CD14-positive monocyte (primary cell): ENCODE measurements around the gene MORN3. TPM values are rescaled to one million over a fixed set of nuclear protein-coding genes. Genes with fewer than 3 reads are reported as not detected.

Experiments
- DNase-seq, 3 donors: peaks; one replicate each; pipeline ENCODE4 v3.0.0-alpha.2; 2011 to 2022
- H2AFZ ChIP-seq: 2 replicates; pipeline ENCODE4 v1.6.0; 2012; ENCODE audit warnings: mild to moderate bottlenecking, low read depth, low read length, inconsistent platforms; ENCODE audit not compliant: insufficient read depth, poor library complexity, severe bottlenecking
- H3K27ac ChIP-seq, 2 donors: 1 replicate in 1 of 2; 2 replicates in 1 of 2; pipeline ENCODE4 v1.5.1; 2012 to 2013; ENCODE audit warnings: low read length in 2 of 2, control low read depth in 1 of 2, inconsistent platforms in 1 of 2, low read depth in 1 of 2, mild to moderate bottlenecking in 1 of 2
- H3K27me3 ChIP-seq, 2 donors: one replicate each; pipeline versions ENCODE4 v1.6.0 to v1.6.1; 2011 to 2013; ENCODE audit warnings: low read length in 2 of 2; ENCODE audit not compliant: control insufficient read depth in 2 of 2, insufficient read depth in 2 of 2
- H3K36me3 ChIP-seq, 2 donors: replicated peaks in 1 of 2; 1 replicate in 1 of 2; 2 replicates in 1 of 2; pipeline versions ENCODE4 v1.5.1 to v1.6.1; 2012 to 2013; ENCODE audit warnings: low read length in 2 of 2, control low read depth in 1 of 2, inconsistent platforms in 1 of 2, mild to moderate bottlenecking in 1 of 2; ENCODE audit not compliant: insufficient read depth in 2 of 2, control insufficient read depth in 1 of 2
- H3K4me1 ChIP-seq, 2 donors: 1 replicate in 1 of 2; 2 replicates in 1 of 2; pipeline versions ENCODE4 v1.5.1 to v1.6.1; 2012 to 2013; ENCODE audit warnings: low read length in 2 of 2, control low read depth in 1 of 2, inconsistent platforms in 1 of 2, mild to moderate bottlenecking in 1 of 2, moderate library complexity in 1 of 2; ENCODE audit not compliant: insufficient read depth in 2 of 2, control insufficient read depth in 1 of 2
- H3K4me2 ChIP-seq: replicated peaks from 2 replicates; pipeline ENCODE3; 2012; ENCODE audit warnings: low read length, moderate library complexity, mild to moderate bottlenecking; ENCODE audit not compliant: poor library complexity, severe bottlenecking; ENCODE audit errors: extremely low read depth
- H3K4me3 ChIP-seq, 3 experiments: fragments of 200-600 bp in 1 of 3; sonication (generic) in 1 of 3; replicated peaks in 1 of 3; 1 replicate in 2 of 3; 2 replicates in 1 of 3; pipeline ENCODE4 v1.5.1; 2011 to 2013; ENCODE audit warnings: low read length in 3 of 3, mild to moderate bottlenecking in 3 of 3, control low read depth in 2 of 3, low read depth in 2 of 3, inconsistent platforms in 1 of 3, moderate library complexity in 1 of 3
- H3K79me2 ChIP-seq: 2 replicates; pipeline ENCODE4 v1.6.0; 2012; ENCODE audit warnings: mild to moderate bottlenecking, control low read depth, inconsistent platforms, low read length, moderate library complexity; ENCODE audit not compliant: insufficient read depth
- H3K9ac ChIP-seq: 2 replicates; pipeline ENCODE4 v1.6.0; 2017; ENCODE audit warnings: low read length, mild to moderate bottlenecking; ENCODE audit not compliant: insufficient read depth, poor library complexity, severe bottlenecking
- H3K9me3 ChIP-seq, 2 donors: replicated peaks in 1 of 2; 1 replicate in 1 of 2; 2 replicates in 1 of 2; pipeline versions ENCODE4 v1.5.1 to v1.6.1; 2012 to 2013; ENCODE audit warnings: low read length in 2 of 2, control low read depth in 1 of 2; ENCODE audit not compliant: control insufficient read depth in 1 of 2, insufficient read depth in 1 of 2
- H4K20me1 ChIP-seq: 2 replicates; pipeline ENCODE4 v1.6.0; 2012; ENCODE audit warnings: mild to moderate bottlenecking, low read length, control low read depth, moderate library complexity; ENCODE audit not compliant: insufficient read depth
- H3K27ac Mint-ChIP-seq, 7 donors: one replicate each; pipeline ENCODE4 v1.8.0; 2020; ENCODE audit warnings: mild to moderate bottlenecking in 7 of 7, mixed read lengths in 7 of 7, moderate library complexity in 6 of 7, inconsistent platforms in 2 of 7
- H3K27me3 Mint-ChIP-seq, 3 donors: one replicate each; pipeline ENCODE4 v1.8.0; 2021 to 2022; ENCODE audit warnings: low read depth in 3 of 3, mild to moderate bottlenecking in 3 of 3, mixed read lengths in 3 of 3, moderate library complexity in 3 of 3, inconsistent platforms in 1 of 3
- H3K36me3 Mint-ChIP-seq, 2 donors: one replicate each; pipeline ENCODE4 v1.8.0; 2020; ENCODE audit warnings: mixed read lengths in 2 of 2, inconsistent platforms in 1 of 2, mild to moderate bottlenecking in 1 of 2
- H3K4me1 Mint-ChIP-seq: one replicate; pipeline ENCODE4 v1.8.0; 2020; ENCODE audit warnings: mild to moderate bottlenecking, mixed read lengths
- H3K4me3 Mint-ChIP-seq, 2 donors: one replicate each; pipeline ENCODE4 v1.8.0; 2020; ENCODE audit warnings: mild to moderate bottlenecking in 2 of 2, mixed read lengths in 2 of 2, moderate library complexity in 1 of 2
- H3K9me3 Mint-ChIP-seq, 7 donors: one replicate each; pipeline ENCODE4 v1.8.0; 2020 to 2022; ENCODE audit warnings: mixed read lengths in 7 of 7, mild to moderate bottlenecking in 6 of 7, moderate library complexity in 6 of 7, inconsistent platforms in 2 of 7
- CTCF ChIP-seq: fragments of 200-600 bp; IDR thresholded peaks from one replicate; pipeline ENCODE4 v1.8.0; 2022; ENCODE audit warnings: antibody characterized with exemption, mild to moderate bottlenecking
- WGBS: methylation state at CpG from one replicate; pipeline ENCODE4 v1.1.5; 2013; ENCODE audit warnings: missing lambda C conversion rate; ENCODE audit not compliant: insufficient coverage; 5-methylcytosine and 5-hydroxymethylcytosine counted together
- intact Hi-C, 2 donors: fragments of 100-400 bp; cut with micrococcal nuclease; formaldehyde crosslinking; loops; one replicate each; pipeline versions ENCODE4 v1.15.0 to v1.15.1; 2023
- polyA plus RNA-seq, 3 donors: library from polyadenylated mRNA; depleted of rRNA in 1 of 3; unstranded in 2 of 3; stranded (reverse) in 1 of 3; fragments of 300-500 nt in 2 of 3; fragments of >200 nt in 1 of 3; fragmentation: Illumina TruSeq in 2 of 3; gene quantifications; 1 replicate in 2 of 3; 2 replicates in 1 of 3; pipeline ENCODE4 v1.2.3, GENCODE V29; 2012 to 2021

MORN3 gene
- polyA plus RNA-seq, 3 donors, result 0.17 TPM; not detected in 2

DNA sequence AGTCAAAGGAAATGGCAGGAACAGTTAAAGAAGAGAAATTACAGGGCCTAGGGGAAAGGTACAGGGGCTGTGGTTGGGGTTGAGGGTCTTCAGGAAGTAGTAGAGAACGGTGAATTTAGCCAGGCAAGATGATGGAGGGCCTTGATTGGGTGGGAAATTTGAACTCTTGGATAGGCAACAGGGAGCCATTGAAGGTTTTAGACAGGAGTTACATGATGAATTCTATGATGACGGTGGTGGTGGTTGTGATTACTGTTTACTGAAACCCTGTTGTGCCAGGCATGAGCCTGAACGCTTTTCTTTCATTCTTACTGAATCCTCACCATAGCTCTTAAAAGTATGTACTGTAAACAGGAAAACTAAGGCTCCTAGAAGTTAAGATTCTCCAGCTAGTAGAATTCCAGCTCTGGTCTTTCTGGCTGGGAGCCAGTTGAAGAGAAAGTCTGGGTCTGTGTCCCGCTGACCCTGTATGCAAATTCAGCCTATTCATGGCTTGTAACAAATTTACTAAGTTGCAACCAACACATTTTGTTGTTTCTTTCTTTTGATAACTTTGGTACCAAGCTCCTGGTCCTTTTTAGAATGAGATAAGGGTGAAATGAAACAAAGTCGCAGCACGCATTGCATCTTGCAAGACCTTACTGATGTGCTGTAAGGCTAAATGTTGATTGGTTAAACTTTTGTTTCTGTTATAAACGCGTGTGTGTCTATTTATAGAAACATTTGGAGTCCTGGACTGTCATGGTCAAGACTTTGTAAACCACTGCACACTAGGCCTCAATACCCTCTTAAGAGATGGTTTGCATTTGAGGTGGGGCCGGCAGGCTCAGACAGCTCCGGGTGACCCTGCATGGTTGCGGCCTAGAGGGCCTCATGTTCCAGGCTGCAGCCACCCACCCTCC lies 37.1 kb downstream of the MORN3 start:
- H3K9me3 Mint-ChIP-seq, result no peaks in the 10 kb centered on the region
- H3K4me2 ChIP-seq, result peak overlapping the region; percentile 11
- H3K36me3 ChIP-seq, result peaks cover 0 to 6% of the 10 kb centered on the region in 2 donors
- WGBS, result 81% methylated on average over 5 of the region's 11 CpGs
- peaks cover 68% of the 10 kb centered on the region for H4K20me1 ChIP-seq
- H3K27me3 Mint-ChIP-seq, result peaks cover 0 to 3% (median 0%) of the 10 kb centered on the region in 3 donors
- peaks cover 17 to 20% of the 10 kb centered on the region in 2 donors for H3K36me3 Mint-ChIP-seq
- intact Hi-C loops, result no loop called here
- peaks cover 72% of the 10 kb centered on the region for H3K4me1 Mint-ChIP-seq
- peak overlapping the region in 5 of 7 donors; percentile 7 to 78 (median 36) for H3K27ac Mint-ChIP-seq
- TF ChIP-seq CTCF, result no peak
- peaks cover 88% of the 10 kb centered on the region for H3K79me2 ChIP-seq
- peaks cover 50 to 63% of the 10 kb centered on the region in 2 donors for H3K4me1 ChIP-seq
- no peaks in the 10 kb centered on the region for H3K9me3 ChIP-seq
- no peak overlapping the region for H3K9ac ChIP-seq
- no peak overlapping the region for H3K27ac ChIP-seq
- DNase-seq, result no peak
- no peak overlapping the region for H3K4me3 ChIP-seq
- no peak overlapping the region for H3K4me3 Mint-ChIP-seq
- H3K27me3 ChIP-seq, result no peaks in the 10 kb centered on the region
- no peak overlapping the region for H2AFZ ChIP-seq

DNA sequence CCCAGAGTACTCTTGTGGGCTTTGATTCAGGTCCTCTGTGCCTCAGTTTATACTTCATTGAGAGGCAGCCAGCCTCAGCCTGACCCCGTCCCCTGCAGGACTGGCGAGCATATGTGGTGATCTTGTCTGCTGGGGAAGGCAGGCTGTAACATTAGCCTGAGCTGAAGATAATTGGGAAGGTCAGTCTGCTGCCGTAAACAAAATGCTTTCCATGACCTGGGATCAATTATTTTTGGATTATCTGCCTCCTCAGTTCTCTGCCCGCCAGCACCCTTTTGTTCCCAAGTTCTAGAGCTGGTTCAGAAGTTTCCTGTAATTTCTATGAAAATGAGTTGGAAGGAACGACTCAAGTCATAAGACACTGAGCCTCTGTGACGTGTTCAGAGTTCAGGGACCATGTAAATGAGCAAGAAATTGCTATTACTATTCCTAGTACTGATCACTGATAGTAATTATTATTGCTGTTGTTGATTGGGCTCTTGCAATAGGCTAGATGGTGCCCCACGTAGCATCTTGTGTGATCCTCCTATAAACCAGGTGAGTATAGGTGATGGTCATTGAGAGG lies 38.6 kb downstream of the MORN3 start:
- Histone ChIP-seq H3K27ac (no peak overlapping the region), H3K4me1 (peaks cover 44 to 58% of the 10 kb centered on the region in 2 donors), H3K9ac (no peak overlapping the region), H3K4me2 (no peak overlapping the region), H3K4me3 (no peak overlapping the region), H3K27me3 (no peaks in the 10 kb centered on the region), H4K20me1 (peaks cover 68% of the 10 kb centered on the region), H3K36me3 (peaks cover 0 to 6% of the 10 kb centered on the region in 2 donors), H3K79me2 (peaks cover 78% of the 10 kb centered on the region), H2AFZ (no peak overlapping the region), H3K9me3 (no peaks in the 10 kb centered on the region)
- peaks cover 0 to 3% (median 0%) of the 10 kb centered on the region in 3 donors for H3K27me3 Mint-ChIP-seq
- H3K27ac Mint-ChIP-seq, result peak overlapping the region in 5 of 7 donors; percentile 11 to 96 (median 87)
- peaks cover 15 to 20% of the 10 kb centered on the region in 2 donors for H3K36me3 Mint-ChIP-seq
- TF ChIP-seq CTCF, result no peak
- DNase-seq, result no peak
- no peak overlapping the region for H3K4me3 Mint-ChIP-seq
- 90% methylated on average over 3 of the region's 7 CpGs for WGBS
- H3K9me3 Mint-ChIP-seq, result no peaks in the 10 kb centered on the region
- peaks cover 66% of the 10 kb centered on the region for H3K4me1 Mint-ChIP-seq
- intact Hi-C loops, result no loop called here
